GM12878 (cell line): ENCODE measurements around the gene SCUBE3. TPM values are rescaled to one million over a fixed set of nuclear protein-coding genes. Genes with fewer than 3 reads are reported as not detected.

Source experiments
- ATAC-seq: fragments of 200-7000 bp; cut with Tn5 transposase; 3 replicates; pipeline ENCODE4 v1.9.1; 2020; ENCODE audit warnings: mild to moderate bottlenecking, moderate library complexity
- BruUV-seq: library from RNA; stranded (reverse); fragments of 400-500 nt; replicated peaks from 2 replicates; lab custom pipeline; 2021; lab: Mats Ljungman, UMichigan
- CTCF ChIA-PET: fragments of 300-600 bp; sonication (Branson Sonifier 250); formaldehyde crosslinking; extraction: SDS; loops from one replicate; lab custom pipeline; 2021; ENCODE audit warnings: inconsistent platforms; lab: Yijun Ruan, JAX
- POLR2A ChIA-PET: fragments of 350-600 bp; formaldehyde crosslinking; extraction: SDS; loops from one replicate; lab custom pipeline; 2021; ENCODE audit warnings: inconsistent platforms; lab: Charles Lee
- RAD21 ChIA-PET: fragments of 300-600 bp; sonication (Branson Sonifier 250); formaldehyde crosslinking; loops from one replicate; lab custom pipeline; 2023; ENCODE audit warnings: antibody characterized with exemption; ENCODE audit not compliant: unreplicated experiment; lab: Charles Lee
- SMC1A ChIA-PET: fragments of 300-600 bp; sonication (Branson Sonifier 250); formaldehyde crosslinking; loops from one replicate; lab custom pipeline; 2023; ENCODE audit not compliant: unreplicated experiment, uncharacterized antibody; lab: Charles Lee
- DNase-seq: peaks from one replicate; pipeline ENCODE4 v3.0.0-alpha.2; 2011; ENCODE audit warnings: low read depth, low spot score
- FAIRE-seq: peaks from 3 replicates; lab custom pipeline; 2011; peaks lifted over from hg19 to GRCh38; lab: Jason Lieb, UNC
- H2AFZ ChIP-seq: 2 replicates; pipeline ENCODE4 v1.6.0; 2011; ENCODE audit warnings: low read depth, low read length, control low read depth; ENCODE audit not compliant: control insufficient read depth
- H3K27ac ChIP-seq: 2 replicates; pipeline ENCODE4 v1.5.1; 2011; ENCODE audit warnings: control low read depth; ENCODE audit not compliant: control insufficient read depth, insufficient read depth
- H3K27me3 ChIP-seq, 2 experiments: replicated peaks in 1 of 2; 2 replicates each; pipeline versions ENCODE4 v1.6.0 to v1.6.1; 2011; ENCODE audit warnings: low read length in 1 of 2; ENCODE audit not compliant: control insufficient read depth in 2 of 2, insufficient read depth in 2 of 2
- H3K36me3 ChIP-seq, 2 experiments: 2 replicates each; pipeline ENCODE4 v1.5.1; 2011; ENCODE audit warnings: low read length in 1 of 2; ENCODE audit not compliant: control insufficient read depth in 2 of 2, insufficient read depth in 2 of 2
- H3K4me1 ChIP-seq: 2 replicates; pipeline ENCODE4 v1.6.1; 2011; ENCODE audit warnings: mild to moderate bottlenecking, low read length, moderate library complexity, mixed read lengths; ENCODE audit not compliant: control insufficient read depth, insufficient read depth
- H3K4me2 ChIP-seq: 2 replicates; pipeline ENCODE4 v1.6.0; 2011; ENCODE audit warnings: control low read depth; ENCODE audit not compliant: control insufficient read depth, insufficient read depth
- H3K4me3 ChIP-seq: fragments of 200-600 bp; sonication (generic); 2 replicates; pipeline ENCODE4 v1.5.1; 2016
- H3K79me2 ChIP-seq: 2 replicates; pipeline ENCODE4 v1.6.0; 2011; ENCODE audit warnings: low read length; ENCODE audit not compliant: control insufficient read depth, insufficient read depth
- H3K9ac ChIP-seq: 2 replicates; pipeline ENCODE4 v1.8.0; 2011; ENCODE audit warnings: low read length, control low read depth, mixed read lengths; ENCODE audit not compliant: control insufficient read depth, insufficient read depth
- H3K9me3 ChIP-seq: replicated peaks from 3 replicates; pipeline ENCODE4 v1.5.1; 2011; ENCODE audit warnings: mild to moderate bottlenecking, low read length; ENCODE audit not compliant: control insufficient read depth, insufficient read depth
- H4K20me1 ChIP-seq: 2 replicates; pipeline ENCODE4 v1.6.0; 2011; ENCODE audit not compliant: control insufficient read depth, insufficient read depth
- EGR1 ChIP-seq, 2 experiments: IDR thresholded peaks; 1 replicate in 1 of 2; 2 replicates in 1 of 2; pipeline ENCODE4 v1.6.1; 2011 to 2012; ENCODE audit warnings: low read depth in 2 of 2, low read length in 2 of 2, borderline replicate concordance in 1 of 2, mild to moderate bottlenecking in 1 of 2, moderate library complexity in 1 of 2
- HDGF ChIP-seq: fragments of 450-650 bp; IDR thresholded peaks from 2 replicates; pipeline ENCODE4 v1.6.1; 2016; ENCODE audit warnings: antibody characterized with exemption
- MEF2B ChIP-seq: fragments of 450-650 bp; IDR thresholded peaks from 2 replicates; pipeline ENCODE4 v1.6.1; 2018; ENCODE audit warnings: mild to moderate bottlenecking, moderate library complexity; ENCODE audit not compliant: partially characterized antibody, poor library complexity, severe bottlenecking
- NFYB ChIP-seq: IDR thresholded peaks from 2 replicates; pipeline ENCODE4 v1.6.1; 2011; ENCODE audit warnings: low read depth, mild to moderate bottlenecking, low read length, improper control_type of control experiment, moderate library complexity; ENCODE audit not compliant: insufficient read depth
- PAX8 ChIP-seq: fragments of 450-650 bp; IDR thresholded peaks from 2 replicates; pipeline ENCODE4 v1.6.1; 2017; ENCODE audit warnings: mild to moderate bottlenecking, moderate library complexity
- PML ChIP-seq: IDR thresholded peaks from 2 replicates; pipeline ENCODE4 v1.6.1; 2012; ENCODE audit warnings: low read length, inconsistent platforms
- POU2F2 ChIP-seq: IDR thresholded peaks from 3 replicates; pipeline ENCODE4 v1.6.1; 2011; ENCODE audit warnings: low read depth, mild to moderate bottlenecking, low read length, borderline replicate concordance
- RFX5 ChIP-seq: IDR thresholded peaks from 2 replicates; pipeline ENCODE4 v1.6.1; 2011; ENCODE audit warnings: low read depth, low read length, improper control_type of control experiment
- SRF ChIP-seq, 2 experiments: IDR thresholded peaks; 2 replicates each; pipeline ENCODE4 v1.6.1; 2011; ENCODE audit warnings: low read depth in 2 of 2, low read length in 2 of 2, mild to moderate bottlenecking in 1 of 2, moderate library complexity in 1 of 2
- TCF7 ChIP-seq: IDR thresholded peaks from 2 replicates; pipeline ENCODE4 v1.6.1; 2014; ENCODE audit warnings: antibody characterized with exemption, borderline replicate concordance
- WGBS: methylation state at CpG from one replicate; pipeline ENCODE4 v1.1.6; 2016; ENCODE audit warnings: low lambda C conversion rate; ENCODE audit not compliant: insufficient replicate concordance, insufficient coverage; ENCODE audit errors: missing lambda C conversion rate; 5-methylcytosine and 5-hydroxymethylcytosine counted together
- in situ Hi-C: fragments of 300-500 bp; cut with MboI; formaldehyde crosslinking; loops from 9 replicates; pipeline ENCODE4 v1.14.3; 2018; ENCODE audit warnings: mixed read lengths
- intact Hi-C: fragments of 100-400 bp; cut with micrococcal nuclease; formaldehyde crosslinking; loops from one replicate; pipeline ENCODE4 v1.14.2; 2022; ENCODE audit not compliant: unreplicated experiment
- polyA plus RNA-seq, 11 experiments: library from polyadenylated mRNA; depleted of rRNA in 4 of 11; unstranded in 6 of 11; stranded (reverse) in 5 of 11; fragments of >200 nt; fragmentation: Nextera tagmentation in 4 of 11; fragmentation: Illumina TruSeq in 1 of 11; extraction: Ambion mirVana in 4 of 11; extraction: Trizol in 1 of 11; gene quantifications; 1 replicate in 1 of 11; 2 replicates in 10 of 11; pipeline versions ENCODE4 v1.2.1 to v1.2.3, GENCODE V29; 2011 to 2016; ENCODE audit warnings: inconsistent platforms in 2 of 11, missing spikeins in 2 of 11, low read depth in 1 of 11
- total RNA-seq, 4 experiments: library from RNA; depleted of rRNA in 3 of 4; stranded (reverse); fragments of >200 nt in 3 of 4; fragmentation: Illumina TruSeq in 1 of 4; extraction: Trizol in 1 of 4; gene quantifications; 2 replicates each; pipeline versions ENCODE4 v1.2.1 to v1.2.3, GENCODE V29; 2013 to 2021
- TF ChIP-seq, protein P1 (sequence below): fragments of 150-350 bp; IDR thresholded peaks from 2 replicates; pipeline ENCODE4 v1.6.1; 2016; ENCODE audit warnings: low read depth, low read length
- TF ChIP-seq, protein P2 (sequence below): fragments of 450-650 bp; IDR thresholded peaks from 2 replicates; pipeline ENCODE4 v1.6.1; 2018; ENCODE audit warnings: mild to moderate bottlenecking, low read depth, moderate library complexity; ENCODE audit not compliant: partially characterized antibody

SCUBE3 gene
- total and polyA plus RNA-seq, 10 of the 15 experiments (the other 5 are each of a cell fraction or from before 2014, with no cell fraction given), result under 0.01 to 0.20 (median 0.07) TPM; not detected in 4

DNA sequence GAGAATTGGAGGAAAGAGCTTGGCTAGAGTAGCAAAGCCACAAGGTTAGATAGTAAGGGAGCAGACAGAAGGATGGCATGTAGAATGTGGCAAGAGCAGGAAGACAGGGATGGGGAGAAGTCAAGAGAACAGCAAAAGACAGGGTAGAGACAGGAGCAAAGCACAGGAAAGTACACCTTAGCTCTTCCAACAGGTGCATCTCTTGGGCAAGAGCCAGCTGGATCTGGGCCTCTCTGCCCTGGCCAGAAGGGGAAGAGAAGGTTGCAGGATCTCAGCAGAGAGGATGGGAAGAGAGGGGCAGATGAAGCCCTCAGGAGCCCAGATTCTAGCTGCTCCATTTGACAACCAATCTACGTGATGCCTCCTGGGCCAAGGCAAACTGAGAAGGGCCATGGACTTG, 16.7 kb downstream of the SCUBE3 start:
- TF ChIP-seq RFX5, result no peak
- TF ChIP-seq EGR1 (IDR thresholded peaks at IDR 0.05; ENCODE audit: borderline replicate concordance in 1 of 2, low read depth in 2 of 2, low read length in 2 of 2), result no peak
- TF ChIP-seq PAX8, result no peak
- TF ChIP-seq NFYB, result no peak
- TF ChIP-seq, protein P1, sequence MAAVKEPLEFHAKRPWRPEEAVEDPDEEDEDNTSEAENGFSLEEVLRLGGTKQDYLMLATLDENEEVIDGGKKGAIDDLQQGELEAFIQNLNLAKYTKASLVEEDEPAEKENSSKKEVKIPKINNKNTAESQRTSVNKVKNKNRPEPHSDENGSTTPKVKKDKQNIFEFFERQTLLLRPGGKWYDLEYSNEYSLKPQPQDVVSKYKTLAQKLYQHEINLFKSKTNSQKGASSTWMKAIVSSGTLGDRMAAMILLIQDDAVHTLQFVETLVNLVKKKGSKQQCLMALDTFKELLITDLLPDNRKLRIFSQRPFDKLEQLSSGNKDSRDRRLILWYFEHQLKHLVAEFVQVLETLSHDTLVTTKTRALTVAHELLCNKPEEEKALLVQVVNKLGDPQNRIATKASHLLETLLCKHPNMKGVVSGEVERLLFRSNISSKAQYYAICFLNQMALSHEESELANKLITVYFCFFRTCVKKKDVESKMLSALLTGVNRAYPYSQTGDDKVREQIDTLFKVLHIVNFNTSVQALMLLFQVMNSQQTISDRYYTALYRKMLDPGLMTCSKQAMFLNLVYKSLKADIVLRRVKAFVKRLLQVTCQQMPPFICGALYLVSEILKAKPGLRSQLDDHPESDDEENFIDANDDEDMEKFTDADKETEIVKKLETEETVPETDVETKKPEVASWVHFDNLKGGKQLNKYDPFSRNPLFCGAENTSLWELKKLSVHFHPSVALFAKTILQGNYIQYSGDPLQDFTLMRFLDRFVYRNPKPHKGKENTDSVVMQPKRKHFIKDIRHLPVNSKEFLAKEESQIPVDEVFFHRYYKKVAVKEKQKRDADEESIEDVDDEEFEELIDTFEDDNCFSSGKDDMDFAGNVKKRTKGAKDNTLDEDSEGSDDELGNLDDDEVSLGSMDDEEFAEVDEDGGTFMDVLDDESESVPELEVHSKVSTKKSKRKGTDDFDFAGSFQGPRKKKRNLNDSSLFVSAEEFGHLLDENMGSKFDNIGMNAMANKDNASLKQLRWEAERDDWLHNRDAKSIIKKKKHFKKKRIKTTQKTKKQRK, result no peak
- no peak for TF ChIP-seq TCF7
- no peak for TF ChIP-seq PML
- no peak for TF ChIP-seq POU2F2
- no peak for TF ChIP-seq SRF (IDR thresholded peaks at IDR 0.05; ENCODE audit: low read depth in 2 of 2, low read length in 2 of 2)
- TF ChIP-seq, protein P2, sequence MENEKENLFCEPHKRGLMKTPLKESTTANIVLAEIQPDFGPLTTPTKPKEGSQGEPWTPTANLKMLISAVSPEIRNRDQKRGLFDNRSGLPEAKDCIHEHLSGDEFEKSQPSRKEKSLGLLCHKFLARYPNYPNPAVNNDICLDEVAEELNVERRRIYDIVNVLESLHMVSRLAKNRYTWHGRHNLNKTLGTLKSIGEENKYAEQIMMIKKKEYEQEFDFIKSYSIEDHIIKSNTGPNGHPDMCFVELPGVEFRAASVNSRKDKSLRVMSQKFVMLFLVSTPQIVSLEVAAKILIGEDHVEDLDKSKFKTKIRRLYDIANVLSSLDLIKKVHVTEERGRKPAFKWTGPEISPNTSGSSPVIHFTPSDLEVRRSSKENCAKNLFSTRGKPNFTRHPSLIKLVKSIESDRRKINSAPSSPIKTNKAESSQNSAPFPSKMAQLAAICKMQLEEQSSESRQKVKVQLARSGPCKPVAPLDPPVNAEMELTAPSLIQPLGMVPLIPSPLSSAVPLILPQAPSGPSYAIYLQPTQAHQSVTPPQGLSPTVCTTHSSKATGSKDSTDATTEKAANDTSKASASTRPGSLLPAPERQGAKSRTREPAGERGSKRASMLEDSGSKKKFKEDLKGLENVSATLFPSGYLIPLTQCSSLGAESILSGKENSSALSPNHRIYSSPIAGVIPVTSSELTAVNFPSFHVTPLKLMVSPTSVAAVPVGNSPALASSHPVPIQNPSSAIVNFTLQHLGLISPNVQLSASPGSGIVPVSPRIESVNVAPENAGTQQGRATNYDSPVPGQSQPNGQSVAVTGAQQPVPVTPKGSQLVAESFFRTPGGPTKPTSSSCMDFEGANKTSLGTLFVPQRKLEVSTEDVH, result no peak
- no peak for TF ChIP-seq HDGF
- TF ChIP-seq MEF2B, result no peak
- intact Hi-C loops (no loop called here), in situ Hi-C loops (no loop called here)
- Histone ChIP-seq H3K9ac (no peak overlapping the region), H3K79me2 (no peaks in the 10 kb centered on the region), H3K9me3 (no peaks in the 10 kb centered on the region; the same call in 1 of the 3 replicates), H3K27me3 (no peaks in the 10 kb centered on the region), H3K27ac (no peak overlapping the region), H4K20me1 (no peaks in the 10 kb centered on the region; the same call in 1 of the 2 replicates), H3K4me2 (no peak overlapping the region), H3K36me3 (no peaks in the 10 kb centered on the region), H2AFZ (no peak overlapping the region), H3K4me3 (no peak overlapping the region), H3K4me1 (no peaks in the 10 kb centered on the region)
- SMC1A ChIA-PET, result interaction anchor here (0.6 to 2.4 kb wide), 2 partner anchors 9 to 11 kb away, joined by 3 to 10 read pairs; no protein-coding TSS in a partner anchor
- RAD21 ChIA-PET, result interaction anchor here (1.0 kb wide), 1 partner anchor 90 kb away, joined by 3 read pairs; no protein-coding TSS in a partner anchor
- DNase-seq, result no peak
- no peak for ATAC-seq
- POLR2A ChIA-PET, result no interaction called here
- BruUV-seq, result no TSS peak
- WGBS, result 94% methylated on average over 1 of the region's 1 CpG
- FAIRE-seq, result no peak
- CTCF ChIA-PET, result interaction anchor here (1.1 to 3.6 kb wide), 4 partner anchors 11 to 244 kb away, joined by 3 to 22 read pairs (median 8); no protein-coding TSS in a partner anchor
